Transverse colon (tissue), 4 donors: ENCODE measurements around the gene HPCAL1. TPM values are rescaled to one million over a fixed set of nuclear protein-coding genes. Genes with fewer than 3 reads are reported as not detected.

ENCODE experiments used
- DNase-seq: peaks from one replicate; pipeline ENCODE4 v3.0.0-alpha.2; 2019
- H3K27ac ChIP-seq, 4 donors: fragments of 200-600 bp; sonication (generic); 2 replicates each; pipeline ENCODE4 v1.5.1; 2016 to 2018; ENCODE audit warnings: inconsistent platforms in 4 of 4
- H3K27me3 ChIP-seq: fragments of 200-600 bp; sonication (generic); 2 replicates; pipeline ENCODE4 v1.5.1; 2017; ENCODE audit warnings: inconsistent platforms
- H3K36me3 ChIP-seq, 4 donors: fragments of 200-600 bp; sonication (generic); 2 replicates each; pipeline ENCODE4 v1.5.1; 2017 to 2019; ENCODE audit warnings: inconsistent platforms in 4 of 4
- H3K4me1 ChIP-seq, 4 donors: fragments of 200-600 bp; sonication (generic); 2 replicates each; pipeline ENCODE4 v1.5.1; 2017 to 2020; ENCODE audit warnings: inconsistent platforms in 4 of 4
- H3K4me3 ChIP-seq, 4 donors: fragments of 200-600 bp; sonication (generic); 1 replicate in 1 of 4; 2 replicates in 3 of 4; pipeline versions ENCODE4 v1.5.1 to v1.6.1; 2017 to 2019; ENCODE audit warnings: inconsistent platforms in 4 of 4
- H3K9me3 ChIP-seq, 2 donors: fragments of 200-600 bp; sonication (generic); 2 replicates each; pipeline ENCODE4 v1.5.1; 2017 to 2019; ENCODE audit warnings: inconsistent platforms in 2 of 2
- EP300 ChIP-seq: sonication (generic); formaldehyde crosslinking; IDR thresholded peaks from one replicate; pipeline ENCODE4 v1.6.1; 2017; ENCODE audit warnings: antibody characterized with exemption, low read depth
- POLR2A ChIP-seq: fragments of 450-650 bp; IDR thresholded peaks from one replicate; pipeline ENCODE4 v1.6.1; 2016; ENCODE audit warnings: antibody characterized with exemption, mild to moderate bottlenecking, moderate library complexity
- POLR2AphosphoS5 ChIP-seq, 3 donors: sonication (generic); formaldehyde crosslinking; IDR thresholded peaks; one replicate each; pipeline ENCODE4 v1.6.1; 2016; ENCODE audit warnings: antibody characterized with exemption in 3 of 3
- WGBS, 2 donors: methylation state at CpG; one replicate each; pipeline ENCODE4 v1.1.5; 2018; ENCODE audit warnings: low coverage in 1 of 2; 5-methylcytosine and 5-hydroxymethylcytosine counted together
- in situ Hi-C, 4 donors: fragments of 200-750 bp; cut with MboI; loops; one replicate each; pipeline versions ENCODE4 v1.15.0 to v1.15.1; 2017; ENCODE audit warnings: low sequenced_read_pairs in 3 of 4, low pct_ligation_motif_present in 1 of 4, low pct_unique_long_range_greater_than_20kb in 1 of 4
- intact Hi-C: fragments of 100-400 bp; cut with DNase I; formaldehyde crosslinking; loops from one replicate; pipeline ENCODE4 v1.15.1; 2023; ENCODE audit warnings: low total_unique reads
- total RNA-seq, 4 donors: library from RNA; depleted of rRNA; stranded (reverse); fragments of >200 nt; gene quantifications; one replicate each; pipeline ENCODE4 v1.1.0, GENCODE V29; 2016
- TF ChIP-seq, protein P1 (sequence below), 5 experiments: fragments of 200-600 bp in 3 of 5; fragments of 450-650 bp in 2 of 5; sonication (generic) in 3 of 5; IDR thresholded peaks; 1 replicate in 2 of 5; 2 replicates in 3 of 5; pipeline ENCODE4 v1.5.1; 2016 to 2017; ENCODE audit warnings: antibody characterized with exemption in 5 of 5, inconsistent platforms in 3 of 5, mild to moderate bottlenecking in 2 of 5, moderate library complexity in 1 of 5

HPCAL1 gene
- total RNA-seq, 4 donors from 2014 or later = 88.9 to 221 (median 129) TPM

DNA sequence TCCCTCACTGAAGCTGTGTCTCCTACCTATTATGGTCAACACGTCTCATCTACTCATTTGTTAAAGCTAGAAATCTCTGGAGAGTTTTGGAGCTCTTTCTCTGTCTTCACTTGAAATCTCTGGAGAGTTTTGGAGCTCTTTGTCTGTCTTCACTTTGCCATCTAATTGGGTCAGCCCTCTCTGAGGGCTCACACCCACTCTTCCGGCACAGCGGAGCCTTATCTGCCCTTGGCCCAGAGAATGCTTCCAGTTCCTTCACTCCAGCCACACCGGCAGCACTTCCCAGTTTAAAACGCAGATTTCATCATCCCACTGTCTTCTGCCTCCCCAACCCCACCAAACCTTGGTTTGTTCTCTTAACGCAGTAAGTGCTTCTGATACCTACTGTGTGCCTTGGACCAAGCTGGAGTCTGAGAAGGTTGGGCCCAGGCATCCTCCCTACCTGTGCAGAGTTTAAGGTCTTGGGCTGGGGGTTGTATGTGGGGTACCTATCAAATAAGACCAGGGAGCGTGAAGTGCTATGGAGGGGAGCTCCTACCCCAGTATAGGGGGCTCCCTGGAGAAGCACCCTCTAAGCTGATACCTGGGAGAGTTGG is 5.0 kb downstream of the HPCAL1 start:
- DNase-seq = no peak
- no peak overlapping the region for H3K27ac ChIP-seq

DNA sequence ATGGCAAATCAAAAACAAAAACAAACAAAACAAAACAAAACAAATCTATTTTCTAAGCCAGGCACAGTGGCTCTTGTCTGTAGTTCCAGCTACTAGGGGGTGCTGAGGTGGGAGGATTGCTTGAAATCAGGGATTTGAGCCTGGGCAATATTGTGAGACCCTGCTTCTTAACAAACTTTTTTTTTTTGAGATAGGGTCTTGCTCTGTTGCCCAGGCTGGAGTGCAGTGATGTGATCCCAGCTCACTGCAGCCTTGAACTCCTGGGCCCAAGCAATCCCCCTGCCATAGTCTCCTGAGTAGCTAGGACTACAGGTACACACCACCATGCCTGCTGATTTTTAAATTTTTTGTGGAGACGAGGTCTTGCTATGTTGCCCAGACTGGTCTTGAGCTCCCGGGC is 6.2 kb downstream of the HPCAL1 start:
- in situ Hi-C loops = no loop called here
- 97% methylated on average over 2 of the region's 2 CpGs; no CpG with 5 or more reads in 1 of the 2 donors for WGBS, 2 donors
- H3K27me3 ChIP-seq = no peaks in the 10 kb centered on the region
- DNase-seq = no peak
- no peak overlapping the region for H3K27ac ChIP-seq
- H3K9me3 ChIP-seq = no peaks in the 10 kb centered on the region
- no peaks in the 10 kb centered on the region for H3K36me3 ChIP-seq
- peaks cover 15 to 28% (median 19%) of the 10 kb centered on the region in 4 donors for H3K4me1 ChIP-seq
- no peak overlapping the region for H3K4me3 ChIP-seq
- intact Hi-C loops = no loop called here
- TF ChIP-seq EP300 = no peak

More for the DNA sequence above, 5.0 kb downstream of the HPCAL1 start:
- Histone ChIP-seq H3K4me1 (peaks cover 15 to 33% (median 19%) of the 10 kb centered on the region in 4 donors), H3K9me3 (no peaks in the 10 kb centered on the region), H3K4me3 (no peak overlapping the region), H3K36me3 (no peaks in the 10 kb centered on the region), H3K27me3 (no peaks in the 10 kb centered on the region)
- intact Hi-C loops = no loop called here
- in situ Hi-C loops = no loop called here
- TF ChIP-seq POLR2A (no peak), POLR2AphosphoS5 (IDR thresholded peaks at IDR 0.05) (no peak), EP300 (no peak)
- TF ChIP-seq, protein P1, sequence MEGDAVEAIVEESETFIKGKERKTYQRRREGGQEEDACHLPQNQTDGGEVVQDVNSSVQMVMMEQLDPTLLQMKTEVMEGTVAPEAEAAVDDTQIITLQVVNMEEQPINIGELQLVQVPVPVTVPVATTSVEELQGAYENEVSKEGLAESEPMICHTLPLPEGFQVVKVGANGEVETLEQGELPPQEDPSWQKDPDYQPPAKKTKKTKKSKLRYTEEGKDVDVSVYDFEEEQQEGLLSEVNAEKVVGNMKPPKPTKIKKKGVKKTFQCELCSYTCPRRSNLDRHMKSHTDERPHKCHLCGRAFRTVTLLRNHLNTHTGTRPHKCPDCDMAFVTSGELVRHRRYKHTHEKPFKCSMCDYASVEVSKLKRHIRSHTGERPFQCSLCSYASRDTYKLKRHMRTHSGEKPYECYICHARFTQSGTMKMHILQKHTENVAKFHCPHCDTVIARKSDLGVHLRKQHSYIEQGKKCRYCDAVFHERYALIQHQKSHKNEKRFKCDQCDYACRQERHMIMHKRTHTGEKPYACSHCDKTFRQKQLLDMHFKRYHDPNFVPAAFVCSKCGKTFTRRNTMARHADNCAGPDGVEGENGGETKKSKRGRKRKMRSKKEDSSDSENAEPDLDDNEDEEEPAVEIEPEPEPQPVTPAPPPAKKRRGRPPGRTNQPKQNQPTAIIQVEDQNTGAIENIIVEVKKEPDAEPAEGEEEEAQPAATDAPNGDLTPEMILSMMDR (IDR thresholded peaks at IDR 0.05) = no peak
- WGBS, 2 donors = 76 to 90% methylated on average over 4 to 7 of the region's 7 CpGs

DNA sequence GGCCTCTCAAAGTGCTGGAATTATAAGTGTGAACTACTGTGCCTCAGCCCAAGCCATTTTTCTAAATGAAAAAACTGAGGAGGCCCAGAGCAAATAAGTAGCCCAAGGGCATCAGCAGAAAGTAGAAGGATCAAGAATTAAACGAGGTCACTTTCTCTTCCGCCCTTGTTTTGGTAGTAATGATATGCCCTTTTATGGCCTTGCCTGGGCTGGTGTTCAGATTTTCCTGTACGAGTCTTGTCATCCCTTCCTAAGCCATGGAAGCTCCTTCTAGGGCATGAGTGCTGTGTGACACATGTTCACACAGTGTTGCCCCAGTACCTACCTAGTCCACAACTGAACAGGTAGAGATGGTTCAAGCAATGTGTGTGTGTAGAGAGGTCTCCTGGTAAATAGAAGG is 6.6 kb downstream of the HPCAL1 start:
- Histone ChIP-seq H3K4me3 (no peak overlapping the region), H3K4me1 (peaks cover 14 to 26% (median 17%) of the 10 kb centered on the region in 4 donors), H3K9me3 (no peaks in the 10 kb centered on the region), H3K27me3 (no peaks in the 10 kb centered on the region), H3K36me3 (no peaks in the 10 kb centered on the region), H3K27ac (no peak overlapping the region)
- WGBS, 2 donors = 63 to 71% methylated on average over 3 of the region's 3 CpGs
- DNase-seq = no peak
- TF ChIP-seq, protein P1 (IDR thresholded peaks at IDR 0.05) = no peak
- intact Hi-C loops = no loop called here
- in situ Hi-C loops = no loop called here

DNA sequence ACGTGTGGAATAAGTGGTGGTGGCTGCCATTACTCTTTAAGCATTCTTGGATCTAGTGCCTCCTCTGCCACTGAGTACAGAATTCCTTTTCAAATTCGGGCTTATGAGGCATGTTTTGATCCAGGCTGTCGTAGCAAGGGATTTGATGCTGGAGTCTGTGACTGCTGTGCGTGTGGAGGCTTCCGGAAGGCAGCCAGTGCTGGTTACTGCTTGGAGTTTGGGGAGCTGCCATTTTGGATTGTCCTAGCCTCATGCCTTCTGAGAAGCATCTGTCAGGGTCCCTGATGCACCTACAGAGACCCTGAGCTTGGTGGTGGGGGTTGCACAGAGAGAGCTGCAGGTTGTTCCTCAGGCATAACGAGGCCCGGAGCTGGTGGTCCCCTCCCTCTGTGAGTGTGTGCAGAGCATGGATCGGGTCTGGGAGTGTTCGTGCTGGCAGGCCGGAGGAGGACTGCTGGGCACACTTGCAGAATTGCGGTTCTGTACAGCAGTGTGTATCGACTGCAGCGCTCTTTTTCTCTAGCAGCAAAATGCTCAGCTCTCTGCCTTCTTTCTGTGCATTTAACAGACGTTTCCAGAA is 7.7 kb downstream of the HPCAL1 start:
- Histone ChIP-seq H3K4me1 (peaks cover 2 to 15% (median 7%) of the 10 kb centered on the region in 4 donors), H3K4me3 (no peak overlapping the region), H3K27ac (no peak overlapping the region), H3K36me3 (no peaks in the 10 kb centered on the region), H3K9me3 (no peaks in the 10 kb centered on the region), H3K27me3 (no peaks in the 10 kb centered on the region)
- WGBS, 2 donors = 92 to 100% methylated on average over 1 to 14 of the region's 14 CpGs
- in situ Hi-C loops (no loop called here), intact Hi-C loops (no loop called here)
- DNase-seq = no peak
- TF ChIP-seq, protein P1 (IDR thresholded peaks at IDR 0.05) = no peak
- no peak for TF ChIP-seq POLR2A

DNA sequence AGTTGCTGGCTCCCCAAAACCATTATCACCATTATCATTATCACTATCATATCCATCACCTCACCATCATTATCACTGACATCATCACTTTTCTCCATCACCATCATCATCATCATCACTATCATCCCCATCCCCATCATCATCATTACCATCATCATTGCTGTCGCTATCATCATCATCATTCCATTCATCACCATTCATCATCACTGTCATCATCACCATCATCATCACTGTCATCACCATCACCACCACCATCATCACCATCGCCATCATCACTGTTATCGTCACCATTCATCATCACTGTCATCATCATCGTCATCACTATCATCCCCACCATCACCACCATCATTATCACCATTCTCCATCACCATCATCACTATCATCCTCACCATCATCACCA is 9.0 kb downstream of the HPCAL1 start:
- Histone ChIP-seq H3K27ac (no peak overlapping the region), H3K4me1 (peaks cover 0 to 9% (median 2%) of the 10 kb centered on the region in 4 donors), H3K36me3 (no peaks in the 10 kb centered on the region), H3K9me3 (no peaks in the 10 kb centered on the region), H3K4me3 (no peak overlapping the region), H3K27me3 (no peaks in the 10 kb centered on the region)
- no peak for TF ChIP-seq POLR2AphosphoS5 (IDR thresholded peaks at IDR 0.05)
- TF ChIP-seq, protein P1 (IDR thresholded peaks at IDR 0.05) = no peak
- intact Hi-C loops (no loop called here), in situ Hi-C loops (no loop called here)
- WGBS, 2 donors = 70 to 100% methylated on average over 4 of the region's 4 CpGs
- DNase-seq = no peak
